Mammary epithelial cell (primary cell): ENCODE data around the gene YLPM1.

Experiments used
- EZH2 ChIP-seq: IDR thresholded peaks from 2 replicates; pipeline ENCODE4 v1.6.1; 2012; ENCODE audit warnings: low read length, inconsistent platforms, borderline replicate concordance
- TF ChIP-seq, protein P1 (sequence below), 2 donors: IDR thresholded peaks in 1 of 2; conservative IDR thresholded peaks in 1 of 2; 2 replicates each; pipeline ENCODE4 v1.5.1; 2011 to 2012; ENCODE audit warnings: inconsistent platforms in 2 of 2, low read length in 2 of 2, mild to moderate bottlenecking in 2 of 2, control low read depth in 1 of 2, low read depth in 1 of 2; ENCODE audit not compliant: insufficient read depth in 1 of 2; ENCODE audit errors: extremely low read depth in 1 of 2

DNA sequence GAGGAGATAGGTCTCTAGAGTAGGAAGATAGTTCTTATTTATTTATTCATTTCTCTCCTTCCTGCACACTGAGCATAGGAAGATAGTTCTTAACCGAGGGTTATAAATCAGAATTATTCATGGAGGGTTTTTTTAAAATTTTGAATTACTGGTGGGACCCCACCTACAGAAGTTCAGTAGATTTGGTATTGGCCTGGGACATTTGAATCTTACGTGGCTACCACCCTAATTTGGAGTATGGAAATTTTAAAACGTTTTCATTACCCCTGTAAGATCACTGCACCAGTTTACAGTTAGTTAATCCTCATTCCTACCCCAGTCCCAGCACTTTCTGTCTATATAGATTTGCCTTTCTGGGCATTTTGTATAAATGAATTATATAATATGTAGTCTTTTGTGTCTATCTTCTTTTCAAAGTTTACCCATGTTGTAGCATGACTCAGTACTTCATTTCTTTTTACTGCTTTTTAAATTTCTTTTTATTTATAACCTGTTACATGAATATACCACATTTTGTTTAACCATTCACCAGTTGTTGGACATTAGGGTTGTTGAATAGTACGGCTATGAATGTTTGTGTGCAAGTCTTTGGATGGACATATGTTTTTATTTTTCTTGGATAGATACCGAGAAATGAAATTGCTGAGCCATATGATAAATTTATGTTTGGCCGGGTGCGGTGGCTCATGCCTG lies 44.9 kb downstream of the YLPM1 start:
- TF ChIP-seq, protein P1, sequence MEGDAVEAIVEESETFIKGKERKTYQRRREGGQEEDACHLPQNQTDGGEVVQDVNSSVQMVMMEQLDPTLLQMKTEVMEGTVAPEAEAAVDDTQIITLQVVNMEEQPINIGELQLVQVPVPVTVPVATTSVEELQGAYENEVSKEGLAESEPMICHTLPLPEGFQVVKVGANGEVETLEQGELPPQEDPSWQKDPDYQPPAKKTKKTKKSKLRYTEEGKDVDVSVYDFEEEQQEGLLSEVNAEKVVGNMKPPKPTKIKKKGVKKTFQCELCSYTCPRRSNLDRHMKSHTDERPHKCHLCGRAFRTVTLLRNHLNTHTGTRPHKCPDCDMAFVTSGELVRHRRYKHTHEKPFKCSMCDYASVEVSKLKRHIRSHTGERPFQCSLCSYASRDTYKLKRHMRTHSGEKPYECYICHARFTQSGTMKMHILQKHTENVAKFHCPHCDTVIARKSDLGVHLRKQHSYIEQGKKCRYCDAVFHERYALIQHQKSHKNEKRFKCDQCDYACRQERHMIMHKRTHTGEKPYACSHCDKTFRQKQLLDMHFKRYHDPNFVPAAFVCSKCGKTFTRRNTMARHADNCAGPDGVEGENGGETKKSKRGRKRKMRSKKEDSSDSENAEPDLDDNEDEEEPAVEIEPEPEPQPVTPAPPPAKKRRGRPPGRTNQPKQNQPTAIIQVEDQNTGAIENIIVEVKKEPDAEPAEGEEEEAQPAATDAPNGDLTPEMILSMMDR (conservative IDR thresholded peaks at IDR 0.05 in 1 of 2, IDR thresholded peaks at IDR 0.05 in 1 of 2; ENCODE audit: extremely low read depth in 1 of 2, insufficient read depth in 1 of 2, low read depth in 1 of 2, low read length in 2 of 2), result no peak
- TF ChIP-seq EZH2, result no peak
